ENCODE measurements around the gene SERPINB10. TPM values are rescaled to one million over a fixed set of nuclear protein-coding genes. Genes with fewer than 3 reads are reported as not detected.

Gene SERPINB10
- polyA plus RNA-seq, 1 experiment, result 0.38 TPM

DNA sequence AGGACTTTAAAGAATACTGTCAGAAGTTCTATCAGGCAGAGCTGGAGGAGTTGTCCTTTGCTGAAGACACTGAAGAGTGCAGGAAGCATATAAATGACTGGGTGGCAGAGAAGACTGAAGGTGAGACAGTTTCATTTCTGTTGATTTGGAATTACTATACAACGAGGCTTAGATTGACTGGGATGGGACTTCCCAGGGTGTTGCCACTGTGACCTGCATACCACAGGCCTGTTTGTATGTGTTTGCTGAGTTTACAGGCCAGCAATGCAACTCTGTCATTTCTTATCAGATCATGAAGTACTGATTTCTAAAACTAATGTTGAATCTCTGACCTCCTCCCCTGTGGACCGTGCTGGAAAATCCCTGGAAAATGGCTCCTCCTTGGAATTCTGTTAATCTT, 74.0 kb downstream of the SERPINB10 start:
- Histone ChIP-seq H3K36me3 (ENCODE audit: control insufficient read depth, insufficient read depth, low read length) (peaks cover 10% of the 10 kb centered on the region), H3K27me3 (ENCODE audit: control insufficient read depth, insufficient read depth, low read length) (no peaks in the 10 kb centered on the region), H3K4me3 (ENCODE audit: low read depth, low read length) (no peak overlapping the region)
- TF ChIP-seq, protein P1, sequence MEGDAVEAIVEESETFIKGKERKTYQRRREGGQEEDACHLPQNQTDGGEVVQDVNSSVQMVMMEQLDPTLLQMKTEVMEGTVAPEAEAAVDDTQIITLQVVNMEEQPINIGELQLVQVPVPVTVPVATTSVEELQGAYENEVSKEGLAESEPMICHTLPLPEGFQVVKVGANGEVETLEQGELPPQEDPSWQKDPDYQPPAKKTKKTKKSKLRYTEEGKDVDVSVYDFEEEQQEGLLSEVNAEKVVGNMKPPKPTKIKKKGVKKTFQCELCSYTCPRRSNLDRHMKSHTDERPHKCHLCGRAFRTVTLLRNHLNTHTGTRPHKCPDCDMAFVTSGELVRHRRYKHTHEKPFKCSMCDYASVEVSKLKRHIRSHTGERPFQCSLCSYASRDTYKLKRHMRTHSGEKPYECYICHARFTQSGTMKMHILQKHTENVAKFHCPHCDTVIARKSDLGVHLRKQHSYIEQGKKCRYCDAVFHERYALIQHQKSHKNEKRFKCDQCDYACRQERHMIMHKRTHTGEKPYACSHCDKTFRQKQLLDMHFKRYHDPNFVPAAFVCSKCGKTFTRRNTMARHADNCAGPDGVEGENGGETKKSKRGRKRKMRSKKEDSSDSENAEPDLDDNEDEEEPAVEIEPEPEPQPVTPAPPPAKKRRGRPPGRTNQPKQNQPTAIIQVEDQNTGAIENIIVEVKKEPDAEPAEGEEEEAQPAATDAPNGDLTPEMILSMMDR (IDR thresholded peaks at IDR 0.05; ENCODE audit: insufficient read depth, low read depth, low read length), result no peak
- no peak for DNase-seq (ENCODE audit: low read depth)
- CTCF ChIA-PET, result no interaction called here
- POLR2A ChIA-PET, result no interaction called here

DNA sequence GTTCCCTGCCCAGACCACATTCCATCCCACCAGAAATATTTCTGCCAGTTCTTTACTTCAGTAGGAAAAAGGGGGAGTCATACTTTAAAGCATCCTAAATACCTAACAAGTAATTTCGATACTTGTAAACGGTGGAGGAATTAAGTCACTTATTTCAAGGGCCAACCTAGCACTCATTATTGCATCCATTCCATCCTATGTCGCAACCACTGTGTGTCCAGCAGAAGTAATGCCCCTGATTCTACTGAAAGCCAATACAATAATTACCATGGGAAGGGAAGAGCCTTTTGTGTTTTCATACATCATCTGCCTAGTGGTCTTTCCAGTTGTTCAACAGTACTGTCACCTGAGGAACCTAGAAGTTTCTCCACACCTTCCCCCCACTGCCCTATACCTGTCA, 74.6 kb downstream of the SERPINB10 start:
- TF ChIP-seq, protein P1 (IDR thresholded peaks at IDR 0.05; ENCODE audit: insufficient read depth, low read depth, low read length), result no peak
- ChIA-PET POLR2A (no interaction called here), CTCF (interaction anchor here (1.6 kb wide), 1 partner anchor 12 kb away, joined by 9 read pairs; no protein-coding TSS in a partner anchor)

More for the DNA sequence above, 74.6 kb downstream of the SERPINB10 start:
- Histone ChIP-seq H3K4me3 (ENCODE audit: low read depth, low read length) (no peak overlapping the region), H3K36me3 (ENCODE audit: control insufficient read depth, insufficient read depth, low read length) (peaks cover 16% of the 10 kb centered on the region), H3K27me3 (ENCODE audit: control insufficient read depth, insufficient read depth, low read length) (no peaks in the 10 kb centered on the region)
- DNase-seq (ENCODE audit: low read depth), result no peak

Other genes starting within 250 kb of the SERPINB10 start
- gene SERPINB3, start 246.1 kb upstream of the SERPINB10 start, polyA plus RNA-seq (2011; rRNA removed), result not detected in 2 replicates
- gene SERPINB11, start 205.0 kb upstream of the SERPINB10 start, polyA plus RNA-seq (2011; rRNA removed), result not detected in 2 replicates
- gene SERPINB7, start 132.5 kb upstream of the SERPINB10 start, polyA plus RNA-seq (2011; rRNA removed), result 149 and 246 TPM in 2 replicates
- 15.2 and 22.1 TPM in 2 replicates for gene SERPINB2, start 20.3 kb upstream of the SERPINB10 start, polyA plus RNA-seq (2011; rRNA removed)
- 0.26 and 0.39 TPM in 2 replicates for gene HMSD, start 41.3 kb downstream of the SERPINB10 start, polyA plus RNA-seq (2011; rRNA removed)
- gene SERPINB8, start 62.1 kb downstream of the SERPINB10 start, polyA plus RNA-seq (2011; rRNA removed), result 18.4 and 27.0 TPM in 2 replicates
- gene LINC00305, start 241.1 kb downstream of the SERPINB10 start, polyA plus RNA-seq (2011; rRNA removed), result not detected in 2 replicates

Measured in BJ (cell line).